ENCODE measurements around the gene SMG5. TPM values are rescaled to one million over a fixed set of nuclear protein-coding genes. Genes with fewer than 3 reads are reported as not detected.

SMG5 gene
- total RNA-seq, 1 donor from 2014 or later, result 84.4 TPM

DNA sequence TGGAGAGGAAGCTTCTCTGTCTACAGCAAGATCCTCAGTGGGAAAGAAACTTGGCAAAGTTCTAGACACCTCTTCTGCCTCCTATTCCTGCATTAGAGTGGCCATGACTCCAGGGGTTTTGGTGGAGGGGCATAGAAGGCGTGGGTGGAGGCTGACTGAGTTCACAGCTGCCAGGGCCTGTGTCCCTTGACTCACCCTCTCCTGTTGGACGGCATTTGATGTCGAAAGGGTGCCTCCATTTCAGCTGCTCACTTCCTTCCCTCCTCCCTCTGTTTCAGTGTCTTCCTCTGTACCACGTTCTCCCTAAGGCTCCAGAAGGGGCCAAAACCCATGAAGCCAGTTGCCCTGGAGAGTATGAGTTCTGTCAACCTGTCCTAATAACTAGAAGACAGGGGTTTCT is 2.1 kb upstream of the SMG5 start:
- no peaks in the 10 kb centered on the region for H3K36me3 ChIP-seq (ENCODE audit: control insufficient read depth, insufficient read depth, low read length)

DNA sequence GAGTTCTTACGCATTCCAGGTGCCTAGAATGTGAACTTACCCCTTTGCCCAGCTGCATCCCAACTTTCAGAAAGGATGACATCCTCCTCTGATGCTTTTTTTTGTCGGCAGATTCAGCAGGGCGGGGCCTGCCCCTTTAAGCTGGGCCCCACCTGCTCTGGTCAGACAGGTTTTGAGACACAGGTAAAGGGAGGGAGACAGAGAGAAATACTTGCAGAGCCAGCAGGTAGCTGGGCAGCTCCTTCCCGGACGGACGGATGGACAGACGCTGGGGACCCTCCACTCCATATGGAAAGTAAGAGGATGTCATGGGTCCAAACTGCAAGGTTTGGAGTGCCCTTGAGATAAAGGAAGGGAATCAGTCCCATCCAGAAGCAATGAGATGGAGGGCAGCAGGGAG is 1.5 kb upstream of the SMG5 start, which contains the start of gene TMEM79:
Gene TMEM79 (plus strand): TSS at position 214 of the 400 bp plus-strand sequence. CDS start 902 bp downstream, outside the sequence.
- TF ChIP-seq, protein P1, sequence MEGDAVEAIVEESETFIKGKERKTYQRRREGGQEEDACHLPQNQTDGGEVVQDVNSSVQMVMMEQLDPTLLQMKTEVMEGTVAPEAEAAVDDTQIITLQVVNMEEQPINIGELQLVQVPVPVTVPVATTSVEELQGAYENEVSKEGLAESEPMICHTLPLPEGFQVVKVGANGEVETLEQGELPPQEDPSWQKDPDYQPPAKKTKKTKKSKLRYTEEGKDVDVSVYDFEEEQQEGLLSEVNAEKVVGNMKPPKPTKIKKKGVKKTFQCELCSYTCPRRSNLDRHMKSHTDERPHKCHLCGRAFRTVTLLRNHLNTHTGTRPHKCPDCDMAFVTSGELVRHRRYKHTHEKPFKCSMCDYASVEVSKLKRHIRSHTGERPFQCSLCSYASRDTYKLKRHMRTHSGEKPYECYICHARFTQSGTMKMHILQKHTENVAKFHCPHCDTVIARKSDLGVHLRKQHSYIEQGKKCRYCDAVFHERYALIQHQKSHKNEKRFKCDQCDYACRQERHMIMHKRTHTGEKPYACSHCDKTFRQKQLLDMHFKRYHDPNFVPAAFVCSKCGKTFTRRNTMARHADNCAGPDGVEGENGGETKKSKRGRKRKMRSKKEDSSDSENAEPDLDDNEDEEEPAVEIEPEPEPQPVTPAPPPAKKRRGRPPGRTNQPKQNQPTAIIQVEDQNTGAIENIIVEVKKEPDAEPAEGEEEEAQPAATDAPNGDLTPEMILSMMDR (IDR thresholded peaks at IDR 0.05; ENCODE audit: insufficient read depth, low read length, poor library complexity, severe bottlenecking), result no peak
- Histone ChIP-seq H3K27me3 (ENCODE audit: control insufficient read depth, insufficient read depth, low read length) (no peaks in the 10 kb centered on the region), H3K4me3 (ENCODE audit: low read depth, low read length) (peak within 1 kb of the TSS; percentile 71), H3K36me3 (ENCODE audit: control insufficient read depth, insufficient read depth, low read length) (no peaks in the 10 kb centered on the region)
- DNase-seq (ENCODE audit: low read depth), result no peak

More for the DNA sequence above, 2.1 kb upstream of the SMG5 start:
- TF ChIP-seq, protein P1 (IDR thresholded peaks at IDR 0.05; ENCODE audit: insufficient read depth, low read length, poor library complexity, severe bottlenecking), result no peak
- H3K4me3 ChIP-seq (ENCODE audit: low read depth, low read length), result no peak overlapping the region
- no peak for DNase-seq (ENCODE audit: low read depth)
- no peaks in the 10 kb centered on the region for H3K27me3 ChIP-seq (ENCODE audit: control insufficient read depth, insufficient read depth, low read length)

DNA sequence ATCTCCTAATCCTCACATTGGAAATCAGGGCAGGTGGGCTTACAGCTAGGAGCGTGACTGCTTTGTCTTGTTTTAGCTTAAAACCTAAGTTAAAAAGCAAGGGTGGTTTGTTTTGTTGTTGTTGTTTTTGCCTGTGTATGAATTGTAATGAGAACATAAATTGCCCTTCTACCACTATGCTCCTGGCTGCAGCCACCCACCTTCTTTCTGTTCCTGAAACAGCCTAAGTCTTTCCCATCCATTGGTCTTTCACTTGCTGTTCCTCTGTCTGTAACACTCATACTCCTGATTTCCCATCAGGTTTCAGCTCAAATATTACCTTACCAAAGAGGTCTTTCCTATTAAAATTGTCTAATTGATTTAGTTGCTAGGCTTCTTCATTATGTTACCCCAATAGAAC is 896 bp upstream of the SMG5 start:
- Histone ChIP-seq H3K4me3 (ENCODE audit: low read depth, low read length) (peak overlapping the region; percentile 71), H3K36me3 (ENCODE audit: control insufficient read depth, insufficient read depth, low read length) (no peaks in the 10 kb centered on the region), H3K27me3 (ENCODE audit: control insufficient read depth, insufficient read depth, low read length) (no peaks in the 10 kb centered on the region)
- DNase-seq (ENCODE audit: low read depth), result no peak
- TF ChIP-seq, protein P1 (IDR thresholded peaks at IDR 0.05; ENCODE audit: insufficient read depth, low read length, poor library complexity, severe bottlenecking), result no peak

- Histone ChIP-seq H3K4me3 (ENCODE audit: low read depth, low read length) (peak overlapping the region; percentile 71), H3K27me3 (ENCODE audit: control insufficient read depth, insufficient read depth, low read length) (no peaks in the 10 kb centered on the region), H3K36me3 (ENCODE audit: control insufficient read depth, insufficient read depth, low read length) (peaks cover 3% of the 10 kb centered on the region)
- no peak for DNase-seq (ENCODE audit: low read depth)
- TF ChIP-seq, protein P1 (IDR thresholded peaks at IDR 0.05; ENCODE audit: insufficient read depth, low read length, poor library complexity, severe bottlenecking), result no peak
Observed at GRCh38 chr1:156281693-156282478, 739 bp downstream of the SMG5 start.

DNA sequence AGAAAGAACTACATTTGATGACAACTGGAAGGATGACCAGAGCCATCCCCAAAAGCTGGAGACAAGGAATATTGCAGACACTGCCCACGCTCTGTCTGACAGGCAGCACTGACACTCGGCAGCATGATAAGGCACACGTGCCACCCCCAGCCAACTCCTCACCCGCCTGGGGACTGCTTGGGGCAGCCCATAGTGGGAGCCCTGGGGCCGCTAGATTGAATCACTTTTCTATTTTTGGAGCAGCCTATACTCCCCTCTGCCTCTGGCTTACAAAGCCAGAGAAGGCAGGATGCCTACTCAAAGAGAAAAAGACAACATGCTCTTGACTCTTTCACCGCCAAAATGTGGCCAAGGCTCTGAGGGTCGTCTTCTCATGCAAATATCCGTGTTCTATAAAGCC is 1.3 kb downstream of the SMG5 start:
- H3K4me3 ChIP-seq (ENCODE audit: low read depth, low read length), result peak overlapping the region; percentile 71
- H3K36me3 ChIP-seq (ENCODE audit: control insufficient read depth, insufficient read depth, low read length), result peaks cover 3% of the 10 kb centered on the region
- TF ChIP-seq, protein P1 (IDR thresholded peaks at IDR 0.05; ENCODE audit: insufficient read depth, low read length, poor library complexity, severe bottlenecking), result no peak
- no peaks in the 10 kb centered on the region for H3K27me3 ChIP-seq (ENCODE audit: control insufficient read depth, insufficient read depth, low read length)
- no peak for DNase-seq (ENCODE audit: low read depth)

Measured in kidney epithelial cell (primary cell).